HG02885 (cell line): ENCODE measurements around the gene DGCR6L.
A peak's percentile ranks its signal among the peaks of the same experiment; 100 is the strongest.
"Not testable (repeated sequence)": the region's sequence is repeated elsewhere in the genome, so short reads cannot be mapped to it uniquely, and the experiment has no call there.

Experiments
- ATAC-seq: cut with Tn5 transposase; IDR thresholded peaks from one replicate; pipeline ENCODE4 v1.9.1; 2021; ENCODE audit warnings: mild to moderate bottlenecking; ENCODE audit not compliant: unreplicated experiment, poor library complexity

Gene DGCR6L

DNA sequence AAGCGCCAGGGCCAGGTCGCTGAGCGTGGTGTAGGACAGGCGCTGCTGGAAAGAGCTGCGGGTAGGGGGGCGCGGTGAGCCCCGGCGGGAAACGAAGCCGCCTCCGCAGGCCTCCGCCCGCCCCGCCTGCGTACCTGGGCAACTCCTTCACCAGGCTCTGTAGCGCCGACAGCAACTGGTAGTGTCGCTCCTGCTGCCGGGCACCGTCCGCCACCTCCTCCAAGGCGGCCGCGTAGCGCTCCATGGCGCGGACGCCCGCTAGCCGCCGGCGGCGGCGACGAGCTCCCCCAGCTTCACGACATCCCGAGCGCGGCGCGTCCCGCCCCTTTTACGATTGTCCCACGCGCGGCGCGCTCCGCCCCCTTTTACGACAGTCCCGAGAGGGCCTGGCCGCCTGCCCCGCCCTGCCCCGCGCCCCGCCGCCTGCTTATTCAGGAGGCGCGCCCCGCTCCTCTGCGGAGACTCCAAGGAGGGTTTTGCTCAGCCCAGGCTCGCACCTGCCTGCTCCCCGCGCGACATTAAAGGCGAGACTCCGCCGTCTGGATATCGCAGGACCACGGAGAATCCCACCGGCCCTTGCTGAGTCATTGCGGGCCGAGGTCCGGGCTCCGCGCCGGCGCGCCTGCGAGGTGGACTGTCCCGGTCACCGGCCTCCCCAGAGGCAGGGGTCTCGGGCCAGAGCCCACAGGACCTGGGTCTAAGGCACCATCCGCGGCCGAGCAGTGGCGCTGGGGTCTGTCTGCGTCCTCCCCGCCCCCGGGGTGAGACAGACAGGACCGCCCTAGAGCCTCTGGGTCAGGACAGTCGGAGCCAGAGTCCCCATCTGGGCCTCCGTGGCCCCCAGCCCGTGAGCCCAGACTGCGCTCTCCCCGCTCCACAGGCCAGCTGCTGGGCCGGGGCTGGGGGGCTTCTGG lies at the start of gene DGCR6L:
Gene DGCR6L (minus strand): TSS at position 316 of the 914 bp plus-strand sequence. CDS start 72 bp downstream, at position 244.
- peak; percentile 75 for ATAC-seq

DNA sequence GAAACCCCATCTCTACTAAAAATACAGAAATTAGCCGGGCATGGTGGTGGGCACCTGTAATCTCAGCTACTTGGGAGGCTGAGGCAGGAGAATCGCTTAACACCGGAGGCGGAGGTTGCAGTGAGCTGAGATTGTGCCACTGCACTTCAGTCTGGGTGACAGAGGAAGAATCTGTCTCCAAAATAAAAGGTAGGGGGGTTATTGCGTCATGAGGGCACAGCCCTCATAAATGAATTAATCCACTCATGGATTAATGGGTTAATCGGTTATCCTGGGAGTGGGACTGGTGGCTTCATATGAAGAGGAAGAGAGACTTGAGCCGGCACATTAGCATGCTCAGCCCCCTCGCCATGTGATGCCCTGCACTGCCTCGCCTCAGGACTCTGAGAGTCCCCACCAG lies 49.0 kb upstream of the DGCR6L start:
- not testable (repeated sequence) for ATAC-seq

DNA sequence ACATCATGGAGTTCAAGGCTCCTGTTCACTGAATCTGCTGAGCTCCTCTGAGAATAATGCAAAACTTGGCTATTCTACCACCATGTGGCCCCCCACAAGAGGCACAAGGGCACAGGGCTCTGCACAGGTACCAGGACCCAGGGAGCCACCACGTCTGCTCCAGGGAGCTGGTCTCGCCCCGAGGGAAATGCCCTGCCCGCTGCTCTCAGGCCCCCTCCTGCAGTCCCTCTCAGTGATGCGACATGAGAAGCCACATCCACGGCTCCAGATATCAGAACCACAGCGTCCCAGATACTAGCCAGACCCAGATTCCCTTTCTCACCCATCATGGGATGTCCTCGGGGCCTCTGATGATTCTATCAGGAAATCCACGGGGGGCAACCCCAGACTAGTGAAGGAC lies 47.0 kb upstream of the DGCR6L start:
- ATAC-seq = not testable (repeated sequence)

DNA sequence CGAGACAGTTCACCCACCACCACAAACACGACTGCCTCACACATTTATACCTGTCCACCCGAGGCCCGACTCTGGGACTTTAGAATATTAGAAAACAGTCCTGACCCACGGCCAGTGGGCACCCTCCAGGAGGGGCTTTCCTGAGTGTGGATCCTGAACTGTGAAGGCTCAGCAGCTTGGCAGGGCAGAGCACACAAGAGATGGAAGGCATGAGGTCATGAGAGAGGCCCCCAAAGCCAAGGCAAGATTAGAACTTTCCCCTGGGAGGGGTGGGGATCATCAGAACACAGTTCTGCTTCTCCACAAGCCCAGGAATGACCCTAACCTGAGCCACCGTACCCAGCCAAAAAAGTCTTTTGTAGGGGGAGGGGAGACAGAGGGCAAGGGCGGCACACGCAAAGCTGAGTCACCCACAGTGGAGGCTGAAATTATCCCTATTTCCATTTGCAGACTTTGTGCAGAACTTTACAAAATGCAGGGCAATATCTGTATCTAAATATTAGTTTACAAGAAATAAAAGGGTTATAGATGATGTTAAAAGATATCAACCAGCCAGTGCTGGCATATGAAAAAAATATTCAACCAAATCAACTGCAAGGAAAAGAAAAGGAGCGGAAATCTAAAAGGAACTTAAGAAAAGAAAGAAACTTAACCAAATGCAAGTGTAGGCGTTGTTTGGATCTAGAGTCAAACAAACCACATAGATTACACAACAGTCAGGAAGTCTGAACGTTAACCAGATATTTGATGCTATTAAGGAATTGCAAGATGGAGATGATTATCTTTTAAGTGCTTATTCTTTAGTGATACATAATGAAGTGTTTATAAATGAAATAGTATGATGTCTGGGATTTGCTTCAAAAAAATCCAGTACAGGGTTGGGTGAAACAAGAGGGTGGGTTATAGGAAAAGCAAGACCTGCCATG lies 44.7 kb upstream of the DGCR6L start:
- not testable (repeated sequence) for ATAC-seq

DNA sequence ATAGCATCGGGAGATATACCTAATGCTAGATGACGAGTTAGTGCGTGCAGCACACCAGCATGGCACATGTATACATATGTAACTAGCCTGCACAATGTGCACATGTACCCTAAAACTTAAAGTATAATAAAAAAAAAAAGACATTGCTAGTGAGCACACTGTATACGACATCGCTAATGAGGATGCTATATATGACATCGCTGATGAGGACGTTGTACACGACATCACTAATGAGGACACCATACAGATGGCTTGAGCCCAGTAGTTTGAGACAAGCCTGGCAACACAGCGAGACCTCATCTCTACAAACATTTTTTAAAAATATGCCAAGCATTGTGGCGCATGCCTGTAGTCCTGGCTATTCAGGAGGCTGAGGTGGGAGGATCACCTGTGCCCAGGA lies 42.5 kb upstream of the DGCR6L start:
- ATAC-seq = not testable (repeated sequence)

DNA sequence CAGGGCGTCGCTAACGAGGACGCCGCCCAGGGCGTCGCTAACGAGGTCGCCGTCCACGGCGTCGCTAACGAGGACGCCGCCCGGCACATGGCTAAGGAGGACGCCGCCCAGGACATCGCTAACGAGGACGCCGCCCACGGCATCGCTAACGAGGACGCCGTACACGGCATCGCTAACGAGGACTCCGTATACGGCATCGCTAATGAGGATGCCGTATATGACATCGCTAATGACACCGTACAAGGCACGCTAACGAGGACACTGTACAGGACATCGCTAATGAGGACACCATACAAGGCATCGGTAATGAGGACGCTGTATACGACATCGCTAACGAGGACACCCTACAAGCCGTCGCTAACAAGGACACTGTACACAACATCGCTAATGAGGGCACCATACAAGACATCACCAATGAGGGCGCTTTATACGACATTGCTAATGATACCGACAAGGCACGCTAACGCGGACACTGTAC lies 41.9 kb upstream of the DGCR6L start:
- not testable (repeated sequence) for ATAC-seq

DNA sequence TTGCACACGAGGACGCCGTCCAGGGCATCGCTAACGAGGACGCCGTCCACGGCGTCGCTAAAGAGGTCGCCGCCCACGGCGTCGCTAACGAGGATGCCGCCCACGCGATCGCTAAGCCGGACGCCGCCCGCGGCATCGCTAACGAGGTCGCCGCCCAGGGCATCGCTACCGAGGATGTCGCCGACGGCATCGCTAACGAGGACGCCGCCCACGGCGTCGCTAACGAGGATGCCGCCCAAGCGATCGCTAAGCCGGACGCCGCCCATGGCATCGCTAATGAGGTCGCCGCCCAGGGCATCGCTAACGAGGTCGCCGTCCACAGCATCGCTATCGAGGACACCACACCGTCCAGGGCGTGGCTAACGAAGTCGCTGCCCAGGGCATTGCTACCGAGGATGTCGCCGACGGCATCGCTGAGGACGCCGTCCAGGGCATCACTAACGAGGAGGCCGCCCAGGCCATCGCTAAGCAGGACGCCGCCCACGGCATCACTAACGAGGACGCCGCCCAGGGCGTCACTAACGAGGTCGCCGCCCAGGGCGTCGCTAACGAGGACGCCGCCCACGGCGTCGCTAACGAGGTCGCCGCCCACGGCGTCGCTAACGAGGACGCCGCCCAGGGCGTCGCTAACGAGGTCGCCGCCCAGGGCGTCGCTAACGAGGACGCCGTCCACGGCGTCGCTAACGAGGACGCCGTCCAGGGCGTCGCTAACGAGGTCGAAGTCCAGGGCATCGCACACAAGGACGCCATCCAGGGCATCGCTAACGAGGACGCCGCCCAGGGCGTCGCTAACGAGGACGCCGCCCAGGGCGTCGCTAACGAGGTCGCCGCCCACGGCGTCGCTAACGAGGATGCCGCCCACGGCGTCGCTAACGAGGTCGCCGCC lies 41.2 kb upstream of the DGCR6L start:
- ATAC-seq = not testable (repeated sequence)

DNA sequence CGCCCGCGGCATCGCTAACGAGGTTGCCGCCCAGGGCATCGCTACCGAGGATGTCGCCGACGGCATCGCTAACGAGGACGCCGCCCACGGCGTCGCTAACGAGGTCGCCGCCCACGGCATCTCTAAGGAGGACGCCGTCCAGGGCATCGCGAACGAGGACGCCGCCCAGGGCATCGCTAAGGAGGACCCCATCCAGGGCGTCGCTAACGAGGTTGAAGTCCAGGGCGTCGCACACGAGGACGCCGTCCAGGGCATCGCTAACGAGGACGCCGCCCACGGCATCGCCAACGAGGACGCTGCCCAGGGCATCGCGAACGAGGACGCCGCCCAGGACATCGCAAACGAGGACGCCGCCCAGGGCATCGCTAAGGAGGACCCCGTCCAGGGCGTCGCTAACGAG lies 40.4 kb upstream of the DGCR6L start:
- ATAC-seq = not testable (repeated sequence)

DNA sequence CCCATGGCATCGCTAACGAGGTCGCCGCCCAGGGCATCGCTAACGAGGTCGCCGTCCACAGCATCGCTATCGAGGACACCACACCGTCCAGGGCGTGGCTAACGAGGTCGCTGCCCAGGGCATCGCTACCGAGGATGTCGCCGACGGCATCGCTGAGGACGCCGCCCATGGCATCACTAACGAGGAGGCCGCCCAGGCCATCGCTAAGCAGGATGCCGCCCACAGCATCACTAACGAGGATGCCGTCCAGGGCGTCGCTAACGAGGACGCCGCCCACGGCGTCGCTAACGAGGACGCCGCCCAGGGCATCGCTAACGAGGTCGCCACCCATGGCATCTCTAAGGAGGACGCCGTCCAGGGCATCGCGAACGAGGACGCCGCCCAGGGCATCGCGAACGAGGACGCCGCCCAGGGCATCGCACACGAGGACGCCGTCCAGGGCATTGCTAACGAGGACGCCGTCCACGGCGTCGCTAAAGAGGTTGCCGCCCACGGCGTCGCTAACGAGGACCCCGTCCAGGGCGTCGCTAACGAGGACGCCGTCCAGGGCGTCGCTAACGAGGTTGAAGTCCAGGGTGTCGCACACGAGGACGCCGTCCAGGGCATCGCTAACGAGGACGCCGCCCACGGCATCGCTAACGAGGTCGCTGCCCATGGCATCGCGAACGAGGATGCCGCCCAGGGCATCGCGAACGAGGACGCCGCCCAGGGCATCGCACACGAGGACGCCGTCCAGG lies 38.8 kb upstream of the DGCR6L start:
- ATAC-seq = not testable (repeated sequence)

DNA sequence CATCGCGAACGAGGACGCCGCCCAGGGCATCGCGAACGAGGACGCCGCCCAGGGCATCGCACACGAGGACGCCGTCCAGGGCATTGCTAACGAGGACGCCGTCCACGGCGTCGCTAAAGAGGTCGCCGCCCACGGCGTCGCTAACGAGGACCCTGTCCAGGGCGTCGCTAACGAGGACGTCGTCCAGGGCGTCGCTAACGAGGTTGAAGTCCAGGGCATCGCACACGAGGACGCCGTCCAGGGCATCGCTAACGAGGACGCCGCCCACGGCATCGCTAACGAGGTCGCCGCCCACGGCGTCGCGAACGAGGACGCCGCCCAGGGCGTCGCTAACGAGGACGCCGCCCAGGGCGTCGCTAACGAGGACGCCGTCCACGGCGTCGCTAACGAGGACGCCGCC lies 38.1 kb upstream of the DGCR6L start:
- ATAC-seq = not testable (repeated sequence)

DNA sequence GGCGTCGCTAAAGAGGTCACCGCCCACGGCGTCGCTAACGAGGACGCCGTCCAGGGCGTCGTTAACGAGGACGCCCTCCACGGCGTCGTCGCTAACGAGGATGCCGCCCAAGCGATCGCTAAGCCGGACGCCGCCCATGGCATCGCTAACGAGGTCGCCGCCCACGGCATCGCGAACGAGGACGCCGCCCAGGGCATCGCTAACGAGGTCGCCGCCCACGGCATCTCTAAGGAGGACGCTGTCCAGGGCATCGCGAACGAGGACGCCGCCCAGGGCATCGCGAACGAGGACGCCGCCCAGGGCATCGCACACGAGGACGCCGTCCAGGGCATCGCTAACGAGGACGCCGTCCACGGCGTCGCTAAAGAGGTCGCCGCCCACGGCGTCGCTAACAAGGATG lies 37.0 kb upstream of the DGCR6L start:
- not testable (repeated sequence) for ATAC-seq

DNA sequence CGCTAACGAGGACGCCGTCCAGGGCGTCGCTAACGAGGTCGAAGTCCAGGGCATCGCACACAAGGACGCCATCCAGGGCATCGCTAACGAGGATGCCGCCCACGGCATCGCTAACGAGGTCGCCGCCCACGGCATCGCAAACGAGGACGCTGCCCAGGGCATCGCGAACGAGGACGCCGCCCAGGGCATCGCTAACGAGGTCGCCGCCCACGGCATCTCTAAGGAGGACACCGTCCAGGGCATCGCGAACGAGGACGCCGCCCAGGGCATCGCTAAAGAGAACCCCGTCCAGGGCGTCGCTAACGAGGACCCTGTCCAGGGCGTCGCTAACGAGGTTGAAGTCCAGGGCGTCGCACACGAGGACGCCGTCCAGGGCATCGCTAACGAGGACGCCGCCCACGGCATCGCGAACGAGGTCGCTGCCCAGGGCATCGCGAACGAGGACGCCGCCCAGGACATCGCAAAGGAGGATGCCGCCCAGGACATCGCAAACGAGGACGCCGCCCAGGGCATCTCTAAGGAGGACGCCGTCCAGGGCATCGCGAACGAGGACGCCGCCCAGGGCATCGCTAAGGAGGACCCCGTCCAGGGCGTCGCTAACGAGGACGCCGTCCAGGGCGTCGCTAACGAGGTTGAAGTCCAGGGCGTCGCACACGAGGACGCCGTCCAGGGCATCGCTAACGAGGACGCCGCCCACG lies 36.2 kb upstream of the DGCR6L start:
- not testable (repeated sequence) for ATAC-seq

DNA sequence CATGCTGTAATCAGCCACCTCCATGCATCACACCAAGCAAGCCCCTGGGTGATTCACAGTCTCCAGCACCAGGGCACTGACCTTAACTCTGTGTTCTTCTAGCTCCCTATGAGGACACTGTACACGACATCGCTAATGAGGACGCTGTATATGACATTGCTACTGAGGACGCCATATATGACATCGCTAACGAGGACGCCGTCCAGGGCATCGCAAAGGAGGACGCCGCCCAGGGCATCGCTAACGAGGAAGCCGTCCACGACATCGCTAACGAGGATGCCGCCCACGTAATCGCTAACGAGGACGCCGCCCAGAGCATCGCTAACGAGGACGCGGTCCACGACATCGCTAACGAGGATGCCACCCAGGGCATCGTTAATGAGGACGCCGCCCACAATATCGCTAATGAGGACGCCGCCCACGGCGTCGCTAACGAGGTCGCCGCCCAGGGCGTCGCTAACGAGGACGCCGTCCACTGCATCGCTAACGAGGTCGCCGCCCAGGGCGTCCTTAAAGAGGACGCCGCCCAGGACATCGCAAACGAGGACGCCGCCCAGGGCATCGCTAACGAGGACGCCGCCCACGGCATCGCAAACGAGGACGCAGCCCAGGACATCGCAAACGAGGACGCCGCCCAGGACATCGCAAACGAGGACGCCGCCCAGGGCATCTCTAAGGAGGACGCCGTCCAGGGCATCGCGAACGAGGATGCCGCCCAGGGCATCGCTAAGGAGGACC lies 34.5 kb upstream of the DGCR6L start:
- ATAC-seq = no peak

DNA sequence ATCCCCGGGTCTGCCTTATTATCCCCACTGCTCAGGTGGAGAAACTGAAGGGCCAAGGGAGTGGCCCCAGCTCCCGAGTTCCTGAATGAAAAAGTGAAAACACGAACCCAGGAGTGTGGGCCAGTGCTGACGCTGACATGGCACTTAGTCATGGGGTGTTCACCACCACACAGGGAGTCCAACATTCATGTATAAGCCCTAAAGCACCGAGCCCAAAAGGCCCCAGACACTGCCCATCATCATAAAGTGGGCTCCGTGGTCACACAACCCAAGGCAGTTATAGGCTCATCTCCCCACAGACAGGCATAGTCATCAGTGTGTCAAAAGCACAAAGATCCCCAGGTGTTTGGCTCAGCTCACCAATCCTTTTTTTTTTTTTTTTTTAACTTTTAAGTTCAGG lies 32.7 kb upstream of the DGCR6L start:
- ATAC-seq = not testable (repeated sequence)

DNA sequence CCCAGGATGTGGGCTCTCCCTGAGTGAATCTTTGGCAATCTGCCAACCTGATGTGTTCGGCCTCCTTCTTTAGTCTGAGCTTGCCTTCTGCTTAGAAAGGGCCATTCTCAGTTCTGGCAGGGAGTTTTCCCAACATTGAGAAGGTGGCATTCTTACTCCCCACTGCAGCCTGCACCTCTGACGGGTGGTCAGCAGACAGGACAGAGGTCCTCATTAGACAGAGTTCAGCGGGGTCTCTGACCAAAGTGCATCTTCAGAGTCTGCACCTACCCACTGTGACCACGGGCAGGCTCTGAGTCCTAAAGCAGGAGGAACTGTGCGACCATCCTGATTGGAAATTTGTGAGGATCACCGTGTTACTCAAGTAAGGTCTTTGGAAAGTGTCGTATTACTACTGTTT lies 26.7 kb upstream of the DGCR6L start:
- not testable (repeated sequence) for ATAC-seq

DNA sequence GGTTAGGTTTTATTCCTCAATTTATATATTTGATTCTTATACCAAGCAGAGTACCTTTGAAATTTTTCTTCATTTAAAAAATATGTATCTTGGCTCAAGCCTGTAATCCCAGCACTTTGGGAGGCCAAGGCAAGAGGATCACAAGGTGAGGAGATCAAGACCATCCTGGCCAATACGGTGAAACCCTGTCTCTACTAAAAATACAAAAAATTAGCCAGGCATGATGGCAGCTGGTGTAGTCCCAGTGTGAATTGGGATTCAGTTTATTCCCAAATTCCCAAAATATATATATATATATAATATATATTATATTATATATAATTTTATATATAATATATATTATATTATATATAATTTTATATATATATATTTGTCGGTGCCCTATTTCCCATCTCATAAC lies 18.4 kb upstream of the DGCR6L start:
- ATAC-seq = not testable (repeated sequence)

DNA sequence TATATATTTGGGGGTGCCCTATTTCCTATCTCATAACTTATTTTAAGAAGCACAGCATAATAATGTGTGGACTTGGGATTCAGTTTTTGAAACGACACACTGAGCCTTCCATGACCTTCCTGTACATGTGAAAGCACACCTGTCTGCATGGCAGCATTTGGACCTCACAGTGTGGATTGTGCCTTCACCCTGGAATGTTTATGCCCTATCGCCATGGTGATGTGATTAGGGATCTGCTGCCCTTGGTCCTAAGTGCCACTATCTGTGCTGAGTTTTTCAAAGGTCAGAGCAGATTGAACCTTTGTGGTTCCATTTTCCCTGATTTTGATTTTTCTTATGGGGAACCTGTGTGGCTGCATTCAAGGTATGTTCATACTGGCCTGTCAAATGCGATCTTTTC lies 17.9 kb upstream of the DGCR6L start:
- not testable (repeated sequence) for ATAC-seq

DNA sequence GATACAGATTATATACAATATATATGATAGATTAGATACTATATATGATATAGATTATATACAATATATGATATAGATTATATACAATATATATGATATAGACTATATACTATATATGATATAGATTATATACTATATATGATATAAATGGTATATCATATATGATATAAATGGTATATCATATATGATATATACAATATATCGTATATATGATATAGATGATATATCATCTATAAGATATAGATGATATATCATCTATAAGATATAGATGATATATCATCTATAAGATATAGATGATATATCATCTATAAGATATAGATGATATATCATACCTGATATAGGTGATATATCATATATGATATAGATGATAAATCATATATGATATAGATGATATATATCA lies 16.7 kb upstream of the DGCR6L start:
- not testable (repeated sequence) for ATAC-seq
